Activated CD8-positive, alpha-beta memory T cell treated with anti-CD3 and anti-CD28 coated beads, Interleukin-2, amount 50 U/mL, for 24 hours (primary cell): ENCODE results near the gene SMAD3.
A peak's percentile ranks its signal among the peaks of the same experiment; 100 is the strongest.

ENCODE experiments used
- DNase-seq: peaks from one replicate; pipeline ENCODE4 v3.0.0-alpha.2; 2020; ENCODE audit errors: extremely low read depth

SMAD3 gene

GRCh38 chr15:67125589-67126502 lies 60.4 kb downstream of the SMAD3 start:
- DNase-seq = no peak

DNA sequence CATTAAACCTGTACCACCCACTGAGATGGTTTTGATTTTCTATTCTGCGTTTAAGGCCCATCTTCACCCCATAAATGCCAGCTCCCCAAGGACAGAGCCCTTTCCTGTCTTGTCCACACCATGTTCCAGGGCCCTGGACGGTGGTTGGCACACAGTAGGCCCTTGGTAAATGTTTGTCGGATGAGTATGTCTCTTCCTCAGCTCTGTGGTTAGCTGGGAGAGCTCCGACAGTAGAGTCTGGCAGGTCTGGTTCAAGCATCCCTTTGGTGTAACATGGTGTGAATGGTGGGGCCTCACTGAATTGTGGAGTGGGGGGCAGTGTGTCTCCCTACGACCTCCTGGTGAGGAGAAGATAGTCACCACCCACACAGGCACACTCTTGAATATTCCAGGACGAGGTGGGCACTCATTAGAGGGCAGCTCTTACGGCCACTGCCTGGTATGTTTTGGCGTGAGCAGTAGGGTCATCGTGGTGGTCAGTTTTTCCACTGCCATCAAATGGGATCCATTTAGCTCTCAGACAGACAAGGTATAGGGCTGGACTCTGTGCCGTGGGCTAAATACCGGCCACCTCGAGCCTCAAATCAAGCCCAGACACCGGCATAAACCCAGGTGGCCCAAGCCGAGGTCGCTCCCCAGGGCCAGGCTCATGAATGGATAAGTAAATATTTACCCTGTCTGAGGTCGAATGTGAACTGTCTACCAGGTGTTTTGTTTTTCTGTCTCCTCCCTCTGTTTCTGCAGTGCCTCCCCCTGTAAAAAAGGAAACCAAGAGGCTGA lies 61.3 kb downstream of the SMAD3 start:
- no peak for DNase-seq

DNA sequence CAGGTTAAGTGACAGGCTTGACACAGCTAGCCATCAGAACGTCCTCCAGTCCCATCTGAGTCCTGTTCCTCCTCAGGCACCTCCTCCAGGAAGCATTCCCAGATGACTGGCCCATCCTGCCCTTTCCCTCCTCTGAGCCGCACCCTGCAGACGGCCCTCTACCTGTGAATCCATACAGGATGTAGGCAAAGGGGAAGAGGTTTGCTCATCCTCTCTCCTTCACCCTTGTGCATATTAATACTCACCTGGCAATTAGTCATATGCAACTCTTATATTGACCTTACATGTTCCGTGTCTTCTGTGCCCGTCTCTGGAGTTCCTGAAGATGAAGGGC lies 61.9 kb downstream of the SMAD3 start:
- no peak for DNase-seq

DNA sequence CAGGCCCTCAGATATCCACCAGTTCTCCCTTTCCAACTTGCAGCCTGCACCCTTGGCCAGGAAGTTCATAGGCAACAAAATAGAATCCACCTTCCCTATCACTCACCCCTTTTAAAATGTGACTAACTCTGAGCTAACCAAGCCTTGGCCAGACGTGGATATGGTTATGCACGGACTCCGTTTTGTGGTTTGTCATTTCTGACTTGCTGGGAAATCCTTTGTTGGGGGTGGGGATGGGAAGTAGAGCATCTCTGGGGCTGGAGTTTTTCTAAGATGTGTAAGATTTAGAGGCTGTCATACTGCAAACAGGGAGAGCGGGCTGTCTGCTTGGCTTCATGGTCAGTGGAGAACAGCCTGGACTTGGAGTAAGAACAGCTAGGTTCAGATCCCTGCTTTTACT lies 62.6 kb downstream of the SMAD3 start:
- DNase-seq = no peak

DNA sequence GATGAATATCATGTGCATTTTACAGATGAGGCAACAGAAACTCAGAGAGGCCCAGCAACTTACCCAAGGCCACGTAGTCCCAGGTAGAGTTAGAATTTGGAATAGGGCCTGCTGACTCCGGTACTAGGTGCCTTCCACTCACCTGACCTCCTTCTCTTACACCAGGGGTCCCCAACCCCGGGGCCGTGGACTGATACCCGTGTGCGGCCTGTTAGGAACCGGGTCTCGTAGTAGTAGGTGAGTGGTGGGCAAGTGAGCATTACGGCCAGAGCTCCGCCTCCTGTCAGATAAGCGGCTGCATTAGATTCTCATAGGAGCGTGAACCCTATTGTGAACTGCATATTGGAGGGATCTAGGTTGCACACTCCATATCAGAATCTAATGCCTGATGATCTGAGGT lies 64.8 kb downstream of the SMAD3 start:
- DNase-seq = no peak

- no peak for DNase-seq
Measured at GRCh38 chr15:67130673-67131601, 65.5 kb downstream of the SMAD3 start.

DNA sequence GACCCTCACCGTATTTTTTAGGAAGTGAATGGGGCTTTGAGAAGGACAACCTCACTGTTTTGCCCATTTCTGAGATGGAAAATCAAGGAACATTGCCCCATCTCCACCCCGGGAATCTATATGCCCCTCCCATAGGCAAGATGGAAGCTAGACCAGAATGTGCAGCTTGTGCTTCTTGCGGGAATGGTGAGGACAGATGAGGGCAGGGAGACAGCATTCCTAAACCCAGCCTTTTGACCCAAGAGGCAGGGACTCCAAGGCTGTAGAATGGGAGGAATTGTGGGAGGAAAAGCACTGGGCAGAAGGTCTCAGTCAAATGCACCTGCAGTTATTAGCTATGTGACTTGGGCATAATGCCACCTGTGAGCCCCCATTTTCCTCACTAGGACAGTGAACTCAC lies 66.9 kb downstream of the SMAD3 start:
- DNase-seq = no peak

- no peak for DNase-seq
Measured at GRCh38 chr15:67133026-67133425, 67.6 kb downstream of the SMAD3 start.

DNA sequence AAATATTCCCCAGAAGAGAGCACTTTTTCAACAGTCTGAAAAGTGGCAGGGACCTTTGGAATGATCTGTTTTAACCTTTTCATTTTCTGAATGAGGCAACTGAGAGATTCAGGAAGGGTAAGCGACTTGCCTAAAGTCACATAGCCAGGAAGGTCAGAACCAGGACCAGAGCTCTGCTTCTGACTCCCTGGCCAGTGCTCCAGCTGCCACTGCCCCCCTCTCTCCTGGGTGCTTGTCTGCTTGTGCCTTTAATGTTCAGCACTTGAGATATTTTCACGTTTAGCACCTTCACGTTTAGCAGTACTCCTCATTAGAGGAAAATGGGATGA lies 68.3 kb downstream of the SMAD3 start:
- no peak for DNase-seq

DNA sequence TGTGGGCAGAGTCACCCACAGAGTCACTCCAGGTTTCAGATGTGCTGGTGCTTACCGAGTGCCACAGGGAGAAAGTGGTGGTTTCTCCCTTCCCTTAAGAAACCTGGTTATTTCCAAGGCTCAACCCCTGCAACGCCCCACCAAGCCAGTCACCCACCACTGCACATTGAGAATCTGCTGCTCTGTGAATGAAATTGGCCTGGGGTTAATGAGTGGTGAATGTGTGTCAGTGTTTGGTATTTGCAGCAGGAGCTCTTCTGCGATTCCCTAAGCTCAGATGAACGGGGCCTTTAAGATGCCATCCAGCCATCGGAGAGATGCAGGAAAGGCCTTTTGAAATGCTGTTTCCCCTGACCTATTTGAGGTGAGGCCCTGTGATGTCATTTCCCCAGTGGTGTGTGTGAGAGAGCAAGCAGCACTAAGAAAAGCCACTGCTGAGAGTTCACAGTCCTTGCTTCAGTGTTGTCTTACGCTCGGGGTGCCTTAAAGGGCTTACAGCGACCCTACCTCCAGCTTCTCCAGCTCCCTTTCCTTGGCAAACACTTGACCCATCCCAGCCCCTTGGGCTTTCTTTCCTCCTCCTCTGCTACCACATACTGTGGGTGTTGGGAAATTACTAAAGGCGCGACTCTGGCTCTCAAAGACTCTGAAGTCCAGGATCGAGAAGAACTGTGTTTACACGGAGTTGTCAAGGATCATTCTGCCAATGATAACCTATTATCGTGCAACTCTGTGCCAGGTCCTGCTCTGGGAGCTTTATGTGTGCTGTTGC lies 68.9 kb downstream of the SMAD3 start:
- peak; percentile 20 for DNase-seq

GRCh38 chr15:67134871-67135492 lies 69.6 kb downstream of the SMAD3 start:
- DNase-seq = no peak

DNA sequence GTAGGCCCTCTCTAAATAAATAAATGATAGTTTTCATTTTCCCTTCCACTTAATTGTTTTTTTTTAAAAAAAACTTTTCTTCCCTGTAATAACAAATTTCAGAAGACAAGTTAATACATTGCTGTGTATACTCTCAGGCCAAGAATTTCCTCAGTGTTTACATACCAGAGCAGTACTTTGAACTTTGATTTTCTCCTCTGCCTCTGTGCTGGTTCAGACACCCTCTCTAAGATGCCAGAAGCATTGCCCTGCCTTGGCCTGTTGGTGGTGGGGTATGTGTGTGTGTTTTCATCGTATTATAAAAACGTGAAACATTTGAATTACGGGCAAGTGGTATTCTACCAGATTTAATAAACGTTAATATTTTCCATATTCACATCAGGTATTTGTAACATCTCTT lies 70.1 kb downstream of the SMAD3 start:
- no peak for DNase-seq

- DNase-seq = no peak
Measured at GRCh38 chr15:67136802-67137201, 71.4 kb downstream of the SMAD3 start.

- no peak for DNase-seq
Measured at GRCh38 chr15:67137319-67137718, 71.9 kb downstream of the SMAD3 start.

- no peak for DNase-seq
Measured at GRCh38 chr15:67137951-67138848, 72.8 kb downstream of the SMAD3 start.

GRCh38 chr15:67138891-67139855 lies 73.8 kb downstream of the SMAD3 start:
- DNase-seq = no peak

DNA sequence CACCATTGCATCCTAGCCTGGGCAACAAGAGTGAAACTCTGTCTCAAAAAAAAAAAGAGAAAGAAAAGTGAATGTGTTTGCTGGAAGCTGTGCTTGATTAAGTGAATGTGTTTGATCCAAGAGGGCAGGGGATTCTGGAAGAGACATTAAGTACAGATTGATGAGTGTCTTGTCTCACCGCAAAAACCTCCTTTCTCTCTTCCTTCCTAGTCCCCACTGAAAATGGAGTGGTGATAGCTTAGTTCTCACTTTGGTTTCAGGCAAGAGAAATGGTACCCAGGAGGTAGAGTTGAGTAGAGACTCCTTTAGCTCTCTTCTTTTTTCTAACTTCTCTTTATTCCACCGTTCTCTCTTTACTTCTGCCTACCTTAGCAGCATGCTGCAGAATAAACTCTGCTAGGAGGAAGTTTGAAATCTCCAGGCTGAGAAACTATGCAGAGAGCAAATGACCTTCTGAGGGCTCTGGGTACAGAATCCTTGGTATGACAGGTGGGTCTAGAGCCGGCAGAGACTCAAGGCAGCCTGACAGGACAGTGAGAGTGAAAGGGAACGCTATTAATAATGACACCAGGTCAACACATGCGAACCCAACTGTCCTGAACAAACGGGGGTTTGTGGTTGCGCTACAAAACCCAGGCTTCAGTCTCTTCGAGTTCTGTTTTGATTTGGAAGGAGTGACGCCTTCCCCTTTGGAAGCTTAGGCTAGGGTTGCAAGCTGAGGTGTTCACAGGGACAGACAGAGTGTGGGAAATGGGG lies 74.9 kb downstream of the SMAD3 start:
- no peak for DNase-seq
